Natural killer cell (primary cell): ENCODE results near the gene RUNX1. TPM values are rescaled to one million over a fixed set of nuclear protein-coding genes. Genes with fewer than 3 reads are reported as not detected.
A peak's percentile ranks its signal among the peaks of the same experiment; 100 is the strongest.

ENCODE experiments used
- ATAC-seq, 3 donors: fragments of 150-1000 bp in 2 of 3; fragments of 200-7000 bp in 1 of 3; cut with Tn5 transposase; 1 replicate in 1 of 3; 2 replicates in 2 of 3; pipeline ENCODE4 v1.10.0; 2021; ENCODE audit warnings: mild to moderate bottlenecking in 2 of 3, moderate library complexity in 2 of 3
- DNase-seq, 2 donors: peaks; one replicate each; pipeline versions ENCODE4 v3.0.0 to v3.0.0-alpha.2; 2013 to 2021; ENCODE audit warnings: mixed read lengths in 1 of 2
- H3K27ac ChIP-seq: one replicate; pipeline ENCODE4 v1.5.1; 2013; ENCODE audit warnings: mild to moderate bottlenecking, low read length
- H3K27me3 ChIP-seq: one replicate; pipeline ENCODE4 v1.6.1; 2013; ENCODE audit warnings: low read length; ENCODE audit not compliant: control insufficient read depth, insufficient read depth
- H3K36me3 ChIP-seq: one replicate; pipeline ENCODE4 v1.6.1; 2013; ENCODE audit warnings: low read length; ENCODE audit not compliant: control insufficient read depth, insufficient read depth
- H3K4me1 ChIP-seq: one replicate; pipeline ENCODE4 v1.6.1; 2013; ENCODE audit warnings: low read length; ENCODE audit not compliant: control insufficient read depth, insufficient read depth
- H3K4me3 ChIP-seq: one replicate; pipeline ENCODE4 v1.5.1; 2013; ENCODE audit warnings: low read length
- H3K9me3 ChIP-seq: one replicate; pipeline ENCODE4 v1.6.1; 2013; ENCODE audit warnings: low read length; ENCODE audit not compliant: control insufficient read depth, insufficient read depth
- H3K27ac Mint-ChIP-seq, 2 donors: one replicate each; pipeline ENCODE4 v1.8.0; 2022; ENCODE audit warnings: mild to moderate bottlenecking in 2 of 2, mixed read lengths in 2 of 2, moderate library complexity in 1 of 2
- H3K27me3 Mint-ChIP-seq, 2 donors: one replicate each; pipeline ENCODE4 v1.8.0; 2022; ENCODE audit warnings: low read depth in 2 of 2, mixed read lengths in 2 of 2
- H3K36me3 Mint-ChIP-seq: one replicate; pipeline ENCODE4 v1.8.0; 2022; ENCODE audit warnings: mixed read lengths
- H3K4me1 Mint-ChIP-seq, 2 donors: one replicate each; pipeline ENCODE4 v1.8.0; 2022; ENCODE audit warnings: mixed read lengths in 2 of 2
- H3K4me3 Mint-ChIP-seq: one replicate; pipeline ENCODE4 v1.8.0; 2022; ENCODE audit warnings: mild to moderate bottlenecking, moderate library complexity, mixed read lengths
- H3K9me3 Mint-ChIP-seq, 2 donors: one replicate each; pipeline ENCODE4 v1.8.0; 2022; ENCODE audit warnings: mixed read lengths in 2 of 2
- CTCF ChIP-seq: fragments of 200-600 bp; IDR thresholded peaks from one replicate; pipeline ENCODE4 v1.8.0; 2022; ENCODE audit warnings: antibody characterized with exemption
- WGBS: methylation state at CpG from one replicate; pipeline ENCODE4 v1.1.7; 2013; ENCODE audit warnings: missing lambda C conversion rate; ENCODE audit not compliant: insufficient coverage; 5-methylcytosine and 5-hydroxymethylcytosine counted together
- intact Hi-C: fragments of 100-400 bp; cut with micrococcal nuclease; formaldehyde crosslinking; loops from one replicate; pipeline ENCODE4 v1.14.2; 2022
- total RNA-seq, 4 donors: library from RNA; stranded (reverse); fragments of 120-200 nt in 1 of 4; gene quantifications; one replicate each; pipeline versions ENCODE4 v1.2.3 to v1.2.4, GENCODE V29; 2013 to 2022

The RUNX1 gene
- total RNA-seq, 3 donors from 2014 or later (not counting 1 experiment from before 2014, with no cell fraction given): 62.1 to 171 (median 98.2) TPM

- Mint-ChIP-seq H3K4me1 (peaks cover 43 to 54% of the 10 kb centered on the region in 2 donors), H3K27me3 (no peaks in the 10 kb centered on the region), H3K36me3 (peaks cover 17% of the 10 kb centered on the region), H3K9me3 (no peaks in the 10 kb centered on the region), H3K4me3 (no peak overlapping the region), H3K27ac (peak overlapping the region; percentile 4 to 14)
- H3K36me3 ChIP-seq: peaks cover 34% of the 10 kb centered on the region
- H3K27ac ChIP-seq: no peak overlapping the region
- ATAC-seq (no peak), DNase-seq (no peak)
- peaks cover 4% of the 10 kb centered on the region for H3K4me1 ChIP-seq
- no peak overlapping the region for H3K4me3 ChIP-seq
- no peak for TF ChIP-seq CTCF
- no peaks in the 10 kb centered on the region for H3K27me3 ChIP-seq
- intact Hi-C loops: no loop called here
- over 99% methylated on average over 5 of the region's 5 CpGs for WGBS
- H3K9me3 ChIP-seq: no peaks in the 10 kb centered on the region
Observed at GRCh38 chr21:34827445-34828235, 221.5 kb downstream of the RUNX1 start.

- intact Hi-C loops: no loop called here
- H3K36me3 Mint-ChIP-seq: peaks cover 23% of the 10 kb centered on the region
- Histone ChIP-seq H3K4me3 (no peak overlapping the region), H3K27me3 (no peaks in the 10 kb centered on the region), H3K4me1 (peaks cover 4% of the 10 kb centered on the region), H3K27ac (no peak overlapping the region), H3K9me3 (no peaks in the 10 kb centered on the region), H3K36me3 (peaks cover 33% of the 10 kb centered on the region)
- no peak overlapping the region for H3K4me3 Mint-ChIP-seq
- H3K9me3 Mint-ChIP-seq: no peaks in the 10 kb centered on the region
- peaks cover 50 to 54% of the 10 kb centered on the region in 2 donors for H3K4me1 Mint-ChIP-seq
- 95% methylated on average over 3 of the region's 3 CpGs for WGBS
- TF ChIP-seq CTCF: no peak
- DNase-seq (no peak), ATAC-seq (no peak)
- H3K27me3 Mint-ChIP-seq: no peaks in the 10 kb centered on the region
- peak overlapping the region; percentile 4 to 14 for H3K27ac Mint-ChIP-seq
Observed at GRCh38 chr21:34826836-34827235, 222.3 kb downstream of the RUNX1 start.

GRCh38 chr21:34825948-34826548 is 223.1 kb downstream of the RUNX1 start:
- ATAC-seq (peak in 1 of 3 donors; percentile 44), DNase-seq (no peak)
- Mint-ChIP-seq H3K27me3 (no peaks in the 10 kb centered on the region), H3K4me3 (no peak overlapping the region), H3K36me3 (peaks cover 30% of the 10 kb centered on the region), H3K9me3 (no peaks in the 10 kb centered on the region), H3K4me1 (peaks cover 53 to 54% of the 10 kb centered on the region in 2 donors), H3K27ac (peak overlapping the region in 1 of 2 donors; percentile 52)
- Histone ChIP-seq H3K27me3 (no peaks in the 10 kb centered on the region), H3K36me3 (peaks cover 35% of the 10 kb centered on the region), H3K27ac (no peak overlapping the region), H3K4me3 (no peak overlapping the region), H3K4me1 (peaks cover 4% of the 10 kb centered on the region), H3K9me3 (no peaks in the 10 kb centered on the region)
- no peak for TF ChIP-seq CTCF
- WGBS: 72% methylated on average over 3 of the region's 3 CpGs
- intact Hi-C loops: no loop called here
